NCI-H524 (cell line): ENCODE data around the gene TRAF4.
"Not testable (repeated sequence)": the region's sequence is repeated elsewhere in the genome, so short reads cannot be mapped to it uniquely, and the experiment has no call there.

ENCODE experiments used
- DNase-seq, 2 experiments: peaks; one replicate each; lab custom pipeline; 2025; lab: John Stamatoyannopoulos, UW

TRAF4 gene

GRCh38 chr17:28792877-28793661, 49.3 kb downstream of the TRAF4 start:
- DNase-seq = no peak

- not testable (repeated sequence) for DNase-seq
These were observed 51.1 kb downstream of the TRAF4 start for GRCh38 chr17:28794846-28795441.

DNA sequence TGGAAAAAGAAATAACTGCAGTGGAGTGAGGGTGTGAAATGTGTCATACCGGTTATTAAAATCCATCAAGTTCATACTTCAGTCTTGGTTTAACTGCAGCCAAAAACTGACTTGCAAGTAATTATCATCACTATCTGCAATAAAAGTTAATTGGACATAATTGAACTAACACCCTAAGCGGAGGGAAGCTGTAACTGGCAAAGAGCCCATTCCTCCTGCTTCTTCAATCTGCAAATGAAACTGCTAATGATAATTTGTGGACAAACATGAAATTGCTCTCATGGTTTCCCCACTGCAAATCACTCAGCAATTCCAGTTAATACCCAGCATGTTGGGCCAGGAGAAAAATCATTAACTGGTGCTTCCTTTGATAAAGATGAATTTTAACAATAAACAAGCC, 52.3 kb downstream of the TRAF4 start:
- DNase-seq = no peak
